Upper lobe of right lung (tissue), 1 donor: ENCODE results near the gene DPPA3. TPM values are rescaled to one million over a fixed set of nuclear protein-coding genes. Genes with fewer than 3 reads are reported as not detected.

Source experiments
- ATAC-seq: fragments of 200-7000 bp; cut with Tn5 transposase; one replicate; pipeline ENCODE4 v1.9.1; 2020; ENCODE audit warnings: mild to moderate bottlenecking, moderate library complexity
- DNase-seq: peaks from one replicate; pipeline ENCODE4 v3.0.0-alpha.2; 2020
- H3K27ac ChIP-seq: fragments of 200-600 bp; one replicate; pipeline ENCODE4 v1.8.0; 2022
- H3K27me3 ChIP-seq: fragments of 200-600 bp; one replicate; pipeline ENCODE4 v1.8.0; 2022; ENCODE audit warnings: mild to moderate bottlenecking
- H3K36me3 ChIP-seq: fragments of 200-600 bp; one replicate; pipeline ENCODE4 v1.8.0; 2022
- H3K4me1 ChIP-seq: fragments of 200-600 bp; one replicate; pipeline ENCODE4 v1.8.0; 2022
- H3K4me3 ChIP-seq: fragments of 200-600 bp; one replicate; pipeline ENCODE4 v1.8.0; 2022; ENCODE audit warnings: mild to moderate bottlenecking
- H3K9me3 ChIP-seq: fragments of 200-600 bp; one replicate; pipeline ENCODE4 v1.8.0; 2022
- CTCF ChIP-seq: fragments of 200-600 bp; IDR thresholded peaks from one replicate; pipeline ENCODE4 v1.8.0; 2022; ENCODE audit warnings: antibody characterized with exemption
- intact Hi-C: fragments of 100-400 bp; cut with DNase I; formaldehyde crosslinking; loops from one replicate; pipeline ENCODE4 v1.11.0; 2022
- total RNA-seq: library from RNA; stranded (reverse); fragmentation: NEBNext Ultra II Directional; extraction: Animal tissue kit (Norgen Biotek cat#: 25700); gene quantifications from one replicate; pipeline ENCODE4 v1.2.1, GENCODE V29; 2021
- donor health status: DM: no; HTN: yes; CAD: no; lungs with severe emphysema.

DPPA3 gene
- total RNA-seq, 1 donor from 2014 or later, result not detected

- Histone ChIP-seq H3K9me3 (no peaks in the 10 kb centered on the region), H3K4me1 (no peaks in the 10 kb centered on the region), H3K27ac (no peak overlapping the region), H3K27me3 (no peaks in the 10 kb centered on the region), H3K4me3 (no peak overlapping the region), H3K36me3 (no peaks in the 10 kb centered on the region)
- peak; percentile 9 for DNase-seq
- no peak for TF ChIP-seq CTCF
- intact Hi-C loops, result no loop called here
- no peak for ATAC-seq
Observed at GRCh38 chr12:7731486-7731885, 20.3 kb downstream of the DPPA3 start.

- Histone ChIP-seq H3K4me3 (no peak overlapping the region), H3K36me3 (no peaks in the 10 kb centered on the region), H3K9me3 (no peaks in the 10 kb centered on the region), H3K27me3 (no peaks in the 10 kb centered on the region), H3K4me1 (no peaks in the 10 kb centered on the region), H3K27ac (no peak overlapping the region)
- ATAC-seq, result no peak
- DNase-seq, result no peak
- no peak for TF ChIP-seq CTCF
- intact Hi-C loops, result no loop called here
Observed at GRCh38 chr12:7732993-7733392, 21.8 kb downstream of the DPPA3 start.

GRCh38 chr12:7747246-7747645 lies 36.0 kb downstream of the DPPA3 start, which contains the start of gene CLEC4C:
CLEC4C (minus strand) TSS chr12:7747375; CDS start chr12:7747348, 27 bp downstream.
- Histone ChIP-seq H3K27me3 (no peaks in the 10 kb centered on the region), H3K27ac (no peak within 1 kb of the TSS), H3K9me3 (no peaks in the 10 kb centered on the region), H3K4me3 (no peak within 1 kb of the TSS), H3K36me3 (no peaks in the 10 kb centered on the region), H3K4me1 (no peaks in the 10 kb centered on the region)
- intact Hi-C loops, result no loop called here
- no peak for DNase-seq
- TF ChIP-seq CTCF, result no peak
- ATAC-seq, result no peak

GRCh38 chr12:7748852-7749251 lies 37.6 kb downstream of the DPPA3 start:
- intact Hi-C loops, result no loop called here
- no peaks in the 10 kb centered on the region for H3K27me3 ChIP-seq
- no peaks in the 10 kb centered on the region for H3K4me1 ChIP-seq
- ATAC-seq (no peak), DNase-seq (no peak)
- no peak overlapping the region for H3K27ac ChIP-seq
- no peak overlapping the region for H3K4me3 ChIP-seq
- no peaks in the 10 kb centered on the region for H3K36me3 ChIP-seq
- TF ChIP-seq CTCF, result no peak
- no peaks in the 10 kb centered on the region for H3K9me3 ChIP-seq

- DNase-seq, result no peak
Observed at GRCh38 chr12:7749442-7749841, 38.2 kb downstream of the DPPA3 start.

More at GRCh38 chr12:7749442-7749841, 38.2 kb downstream of the DPPA3 start:
- Histone ChIP-seq H3K36me3 (no peaks in the 10 kb centered on the region), H3K27ac (no peak overlapping the region), H3K4me1 (no peaks in the 10 kb centered on the region), H3K9me3 (no peaks in the 10 kb centered on the region), H3K27me3 (no peaks in the 10 kb centered on the region), H3K4me3 (no peak overlapping the region)
- no peak for ATAC-seq
- intact Hi-C loops, result no loop called here
- no peak for TF ChIP-seq CTCF
